ENCODE measurements around the gene LAMA3. TPM values are rescaled to one million over a fixed set of nuclear protein-coding genes. Genes with fewer than 3 reads are reported as not detected.

The LAMA3 gene
- total RNA-seq, 3 donors from 2014 or later (not counting 1 experiment from before 2014, with no cell fraction given): not detected

DNA sequence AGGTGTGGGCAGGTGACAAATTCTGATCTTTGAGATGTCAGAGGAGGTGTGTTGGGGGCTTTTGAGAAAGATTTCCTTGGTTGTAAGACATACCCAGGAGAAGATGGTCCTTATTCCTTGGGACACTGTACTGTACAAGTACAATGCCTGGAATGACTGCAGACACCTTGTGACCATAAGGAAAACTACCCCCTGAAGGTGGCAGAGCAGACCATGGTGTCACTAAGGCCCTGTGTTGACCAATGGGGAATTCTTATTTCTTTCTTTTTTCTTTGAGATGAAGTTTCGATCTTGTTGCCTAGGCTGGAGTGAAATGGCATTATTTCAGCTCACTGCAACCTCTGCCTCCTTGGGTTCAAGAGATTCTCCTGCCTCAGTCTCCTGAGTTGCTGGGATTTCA is 22.1 kb upstream of the LAMA3 start:
- no peaks in the 10 kb centered on the region for H3K9me3 Mint-ChIP-seq
- H3K36me3 Mint-ChIP-seq: no peaks in the 10 kb centered on the region
- peaks cover 8 to 15% of the 10 kb centered on the region in 2 donors for H3K27me3 Mint-ChIP-seq (ENCODE audit: low read depth in 2 of 2)
- Histone ChIP-seq H3K36me3 (ENCODE audit: control insufficient read depth, insufficient read depth, low read length) (no peaks in the 10 kb centered on the region), H3K4me3 (ENCODE audit: low read length) (no peak overlapping the region), H3K9me3 (ENCODE audit: control insufficient read depth, insufficient read depth, low read length) (no peaks in the 10 kb centered on the region), H3K4me1 (ENCODE audit: control insufficient read depth, insufficient read depth, low read length) (peaks cover 11% of the 10 kb centered on the region), H3K27ac (ENCODE audit: low read length) (no peak overlapping the region), H3K27me3 (ENCODE audit: control insufficient read depth, insufficient read depth, low read length) (no peaks in the 10 kb centered on the region)
- no CpG with 5 or more reads among the region's 1 CpG for WGBS (ENCODE audit: insufficient coverage)
- DNase-seq (no peak), ATAC-seq (no peak)
- H3K4me1 Mint-ChIP-seq: peaks cover 9 to 17% of the 10 kb centered on the region in 2 donors
- TF ChIP-seq, protein P1, sequence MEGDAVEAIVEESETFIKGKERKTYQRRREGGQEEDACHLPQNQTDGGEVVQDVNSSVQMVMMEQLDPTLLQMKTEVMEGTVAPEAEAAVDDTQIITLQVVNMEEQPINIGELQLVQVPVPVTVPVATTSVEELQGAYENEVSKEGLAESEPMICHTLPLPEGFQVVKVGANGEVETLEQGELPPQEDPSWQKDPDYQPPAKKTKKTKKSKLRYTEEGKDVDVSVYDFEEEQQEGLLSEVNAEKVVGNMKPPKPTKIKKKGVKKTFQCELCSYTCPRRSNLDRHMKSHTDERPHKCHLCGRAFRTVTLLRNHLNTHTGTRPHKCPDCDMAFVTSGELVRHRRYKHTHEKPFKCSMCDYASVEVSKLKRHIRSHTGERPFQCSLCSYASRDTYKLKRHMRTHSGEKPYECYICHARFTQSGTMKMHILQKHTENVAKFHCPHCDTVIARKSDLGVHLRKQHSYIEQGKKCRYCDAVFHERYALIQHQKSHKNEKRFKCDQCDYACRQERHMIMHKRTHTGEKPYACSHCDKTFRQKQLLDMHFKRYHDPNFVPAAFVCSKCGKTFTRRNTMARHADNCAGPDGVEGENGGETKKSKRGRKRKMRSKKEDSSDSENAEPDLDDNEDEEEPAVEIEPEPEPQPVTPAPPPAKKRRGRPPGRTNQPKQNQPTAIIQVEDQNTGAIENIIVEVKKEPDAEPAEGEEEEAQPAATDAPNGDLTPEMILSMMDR (IDR thresholded peaks at IDR 0.05): no peak
- intact Hi-C loops (cut with micrococcal nuclease): no loop called here
- H3K4me3 Mint-ChIP-seq: no peak overlapping the region
- no peak overlapping the region for H3K27ac Mint-ChIP-seq

DNA sequence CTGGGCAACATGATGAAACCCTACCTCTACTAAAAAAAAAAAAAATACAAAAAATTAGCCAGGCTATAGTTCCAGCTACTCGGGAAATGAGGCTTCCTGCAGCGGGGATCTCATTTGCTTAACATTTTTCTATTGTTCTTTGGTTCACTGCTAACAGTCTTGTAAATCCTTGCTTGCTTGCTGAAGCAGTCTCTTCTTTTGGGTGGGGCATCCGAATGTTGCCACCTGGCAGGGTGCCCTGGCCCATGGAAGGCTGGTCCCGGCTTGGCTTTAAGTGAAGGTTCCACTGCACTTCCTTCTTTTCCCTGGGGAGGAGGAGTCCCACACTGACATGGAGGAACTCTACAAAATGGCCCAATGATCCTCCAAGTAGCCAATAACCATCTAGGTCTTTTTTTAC is 20.5 kb upstream of the LAMA3 start:
- Mint-ChIP-seq H3K36me3 (no peaks in the 10 kb centered on the region), H3K27me3 (ENCODE audit: low read depth in 2 of 2) (peaks cover 8 to 22% of the 10 kb centered on the region in 2 donors), H3K4me3 (no peak overlapping the region), H3K9me3 (no peaks in the 10 kb centered on the region), H3K27ac (no peak overlapping the region), H3K4me1 (peaks cover 0 to 5% of the 10 kb centered on the region in 2 donors)
- Histone ChIP-seq H3K27ac (ENCODE audit: low read length) (no peak overlapping the region), H3K27me3 (ENCODE audit: control insufficient read depth, insufficient read depth, low read length) (no peaks in the 10 kb centered on the region), H3K4me3 (ENCODE audit: low read length) (no peak overlapping the region), H3K9me3 (ENCODE audit: control insufficient read depth, insufficient read depth, low read length) (no peaks in the 10 kb centered on the region), H3K4me1 (ENCODE audit: control insufficient read depth, insufficient read depth, low read length) (no peaks in the 10 kb centered on the region), H3K36me3 (ENCODE audit: control insufficient read depth, insufficient read depth, low read length) (no peaks in the 10 kb centered on the region)
- DNase-seq: no peak
- no peak for ATAC-seq
- 73% methylated on average over 4 of the region's 4 CpGs for WGBS (ENCODE audit: insufficient coverage)
- TF ChIP-seq, protein P1 (IDR thresholded peaks at IDR 0.05): no peak
- intact Hi-C loops (cut with micrococcal nuclease): no loop called here

DNA sequence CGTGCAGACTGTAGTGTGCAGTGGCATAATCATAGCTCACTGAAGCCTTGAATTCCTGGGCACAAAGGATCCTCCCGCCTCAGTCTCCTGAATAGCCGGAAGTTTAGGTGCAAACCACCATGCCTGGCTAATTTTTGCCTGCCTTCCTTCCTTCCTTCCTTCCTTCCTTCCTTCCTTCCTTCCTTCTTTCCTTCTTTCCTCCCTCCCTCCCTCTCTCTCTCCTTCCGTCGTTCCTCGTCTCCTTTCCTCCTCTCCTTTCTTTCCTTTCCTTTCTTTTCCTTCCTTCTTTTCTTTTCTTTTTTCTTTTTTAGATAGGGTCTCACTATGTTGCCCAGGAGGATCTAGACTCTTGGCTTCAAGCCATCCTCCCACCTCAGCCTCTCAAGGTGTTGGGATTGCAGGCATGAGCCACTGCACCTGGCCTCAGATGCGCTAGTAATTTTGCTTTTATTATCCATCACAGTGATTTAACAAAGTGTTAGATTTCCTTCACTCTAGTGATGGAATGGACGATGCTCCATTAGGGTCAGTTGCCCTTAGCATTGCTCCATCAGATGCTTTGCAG is 20.0 kb upstream of the LAMA3 start:
- no peak overlapping the region for H3K27ac Mint-ChIP-seq
- 89% methylated on average over 8 of the region's 8 CpGs for WGBS (ENCODE audit: insufficient coverage)

More for the DNA sequence above, 20.0 kb upstream of the LAMA3 start:
- ATAC-seq (no peak), DNase-seq (no peak)
- no peaks in the 10 kb centered on the region for H3K27me3 ChIP-seq (ENCODE audit: control insufficient read depth, insufficient read depth, low read length)
- no peak overlapping the region for H3K27ac ChIP-seq (ENCODE audit: low read length)
- TF ChIP-seq, protein P1 (IDR thresholded peaks at IDR 0.05): no peak
- no peaks in the 10 kb centered on the region for H3K9me3 ChIP-seq (ENCODE audit: control insufficient read depth, insufficient read depth, low read length)
- Mint-ChIP-seq H3K4me3 (no peak overlapping the region), H3K4me1 (peaks cover 0 to 5% of the 10 kb centered on the region in 2 donors), H3K9me3 (no peaks in the 10 kb centered on the region), H3K36me3 (no peaks in the 10 kb centered on the region), H3K27me3 (ENCODE audit: low read depth in 2 of 2) (peaks cover 8 to 24% of the 10 kb centered on the region in 2 donors)
- H3K36me3 ChIP-seq (ENCODE audit: control insufficient read depth, insufficient read depth, low read length): no peaks in the 10 kb centered on the region
- no peaks in the 10 kb centered on the region for H3K4me1 ChIP-seq (ENCODE audit: control insufficient read depth, insufficient read depth, low read length)
- intact Hi-C loops (cut with micrococcal nuclease): no loop called here
- H3K4me3 ChIP-seq (ENCODE audit: low read length): no peak overlapping the region

All from natural killer cell (primary cell).